ENCODE results near the gene ANO10.
A peak's percentile ranks its signal among the peaks of the same experiment; 100 is the strongest.
"Not testable (repeated sequence)": the region's sequence is repeated elsewhere in the genome, so short reads cannot be mapped to it uniquely, and the experiment has no call there.

The ANO10 gene, protein sequence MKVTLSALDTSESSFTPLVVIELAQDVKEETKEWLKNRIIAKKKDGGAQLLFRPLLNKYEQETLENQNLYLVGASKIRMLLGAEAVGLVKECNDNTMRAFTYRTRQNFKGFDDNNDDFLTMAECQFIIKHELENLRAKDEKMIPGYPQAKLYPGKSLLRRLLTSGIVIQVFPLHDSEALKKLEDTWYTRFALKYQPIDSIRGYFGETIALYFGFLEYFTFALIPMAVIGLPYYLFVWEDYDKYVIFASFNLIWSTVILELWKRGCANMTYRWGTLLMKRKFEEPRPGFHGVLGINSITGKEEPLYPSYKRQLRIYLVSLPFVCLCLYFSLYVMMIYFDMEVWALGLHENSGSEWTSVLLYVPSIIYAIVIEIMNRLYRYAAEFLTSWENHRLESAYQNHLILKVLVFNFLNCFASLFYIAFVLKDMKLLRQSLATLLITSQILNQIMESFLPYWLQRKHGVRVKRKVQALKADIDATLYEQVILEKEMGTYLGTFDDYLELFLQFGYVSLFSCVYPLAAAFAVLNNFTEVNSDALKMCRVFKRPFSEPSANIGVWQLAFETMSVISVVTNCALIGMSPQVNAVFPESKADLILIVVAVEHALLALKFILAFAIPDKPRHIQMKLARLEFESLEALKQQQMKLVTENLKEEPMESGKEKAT

GRCh38 chr3:43621656-43622432 lies at the start of gene ANO10:
TSS of gene ANO10 (minus strand) at chr3:43622011. CDS start at chr3:43605852, 16,159 bp downstream.
- DNase-seq, result peak; percentile 95

DNA sequence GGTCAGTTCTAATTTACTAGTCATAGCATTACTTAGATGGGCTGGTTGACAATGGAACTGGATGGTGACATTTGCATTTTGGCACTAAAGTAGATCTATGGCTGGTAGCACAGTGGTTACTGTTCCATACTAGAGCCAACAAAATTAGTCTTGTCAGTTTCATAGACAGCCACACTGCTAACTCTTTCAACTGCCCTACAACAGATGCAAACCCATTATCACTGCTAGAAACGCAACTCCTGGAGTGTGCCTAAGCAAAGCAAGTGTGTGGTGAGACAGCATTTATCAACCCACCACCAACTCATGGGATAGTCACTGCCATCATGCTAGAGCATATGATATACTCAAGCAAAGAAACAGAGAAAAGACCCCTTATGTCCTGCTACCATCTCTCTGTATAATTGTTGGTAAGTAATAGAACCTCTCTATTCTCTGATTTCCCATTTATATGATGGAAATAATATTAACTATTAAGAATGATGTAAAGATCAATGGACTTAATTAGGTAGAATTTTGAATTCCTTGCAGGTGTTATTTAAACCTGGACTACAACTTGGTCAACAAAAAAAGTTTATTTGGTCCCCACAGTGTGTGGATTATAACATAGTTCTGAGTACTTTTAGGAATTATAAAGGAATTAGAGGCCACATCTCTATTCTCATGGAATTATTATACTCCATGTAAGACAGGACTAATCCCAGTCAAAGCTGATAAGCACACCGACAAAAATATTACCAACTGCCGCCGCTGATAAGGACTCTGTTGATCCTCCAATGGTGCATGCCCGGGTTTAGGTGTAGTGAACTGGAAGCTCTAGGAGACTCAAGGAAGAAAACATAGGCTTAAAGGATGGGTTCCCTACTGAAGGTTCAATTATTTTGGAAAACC lies 49.1 kb upstream of the ANO10 start:
- DNase-seq, result no peak

- DNase-seq, result not testable (repeated sequence)
These were observed 43.2 kb upstream of the ANO10 start for GRCh38 chr3:43665011-43665410.

GRCh38 chr3:43661376-43661775 lies 39.6 kb upstream of the ANO10 start:
- not testable (repeated sequence) for DNase-seq

- DNase-seq, result no peak
These were observed 37.6 kb upstream of the ANO10 start for GRCh38 chr3:43659250-43659880.

DNA sequence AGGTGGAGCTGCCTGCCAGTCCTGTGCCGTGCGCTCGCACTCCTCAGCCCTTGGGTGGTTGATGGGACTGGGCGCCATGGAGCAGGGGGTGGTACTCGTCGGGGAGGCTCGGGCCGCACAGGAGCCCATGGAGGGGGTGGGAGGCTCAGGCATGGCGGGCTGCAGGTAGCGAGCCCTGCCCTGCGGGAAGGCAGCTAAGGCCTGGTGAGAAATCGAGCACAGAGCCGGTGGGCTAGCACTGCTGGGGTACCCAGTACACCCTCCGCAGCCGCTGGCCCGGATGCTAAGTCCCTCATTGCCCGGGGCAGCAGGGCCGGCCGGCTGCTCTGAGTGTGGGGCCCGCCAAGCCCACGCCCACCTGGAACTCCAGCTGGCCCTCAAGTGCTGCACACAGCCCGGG lies 34.6 kb upstream of the ANO10 start:
- DNase-seq, result not testable (repeated sequence)

GRCh38 chr3:43650345-43650744 lies 28.5 kb upstream of the ANO10 start:
- DNase-seq, result no peak

- DNase-seq, result no peak
These were observed 27.7 kb upstream of the ANO10 start for GRCh38 chr3:43649365-43649968.

GRCh38 chr3:43648957-43649356 lies 27.1 kb upstream of the ANO10 start:
- DNase-seq, result no peak

DNA sequence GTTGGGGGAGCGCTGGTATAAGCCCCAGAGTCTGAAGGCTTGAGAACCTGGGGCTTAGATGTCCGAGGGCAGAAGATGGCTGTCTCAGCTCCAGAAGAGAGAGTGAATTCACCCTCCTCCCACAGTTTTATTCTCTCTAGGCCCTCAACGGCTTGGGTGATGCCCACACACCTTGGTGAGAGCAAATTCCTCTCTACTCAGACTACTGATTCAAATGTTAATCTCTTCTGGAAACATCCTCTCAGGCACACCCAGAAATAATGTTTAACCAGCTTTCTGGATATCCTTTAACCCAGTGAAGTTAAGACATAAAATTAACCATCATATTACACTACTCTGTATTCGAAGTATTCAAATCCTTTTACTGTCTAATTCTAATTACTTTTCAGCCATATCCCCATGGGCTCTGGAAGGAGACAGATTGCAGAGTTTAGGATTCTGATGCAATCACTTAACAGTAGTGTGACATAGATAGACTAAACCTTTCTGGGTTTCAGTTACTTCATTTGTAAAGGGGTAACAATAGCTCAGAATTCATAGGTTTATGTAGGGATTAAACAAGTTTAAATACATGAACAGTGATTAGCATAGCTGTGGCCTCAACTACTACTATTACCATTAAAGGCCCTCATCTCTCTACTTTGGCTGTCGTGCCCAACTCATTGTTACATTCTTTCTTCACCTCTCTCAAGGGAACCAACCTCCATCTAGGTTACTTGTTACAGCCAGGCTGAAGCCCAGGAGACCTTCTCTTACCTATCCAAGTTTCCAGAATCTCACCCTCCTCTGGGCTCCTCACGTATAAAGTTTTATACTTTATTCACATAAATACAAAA lies 25.7 kb upstream of the ANO10 start:
- DNase-seq, result no peak

GRCh38 chr3:43644443-43644842 lies 22.6 kb upstream of the ANO10 start:
- DNase-seq, result no peak

- no peak for DNase-seq
These were observed 19.7 kb upstream of the ANO10 start for GRCh38 chr3:43641306-43642114.

GRCh38 chr3:43640681-43641080 lies 18.9 kb upstream of the ANO10 start:
- no peak for DNase-seq

DNA sequence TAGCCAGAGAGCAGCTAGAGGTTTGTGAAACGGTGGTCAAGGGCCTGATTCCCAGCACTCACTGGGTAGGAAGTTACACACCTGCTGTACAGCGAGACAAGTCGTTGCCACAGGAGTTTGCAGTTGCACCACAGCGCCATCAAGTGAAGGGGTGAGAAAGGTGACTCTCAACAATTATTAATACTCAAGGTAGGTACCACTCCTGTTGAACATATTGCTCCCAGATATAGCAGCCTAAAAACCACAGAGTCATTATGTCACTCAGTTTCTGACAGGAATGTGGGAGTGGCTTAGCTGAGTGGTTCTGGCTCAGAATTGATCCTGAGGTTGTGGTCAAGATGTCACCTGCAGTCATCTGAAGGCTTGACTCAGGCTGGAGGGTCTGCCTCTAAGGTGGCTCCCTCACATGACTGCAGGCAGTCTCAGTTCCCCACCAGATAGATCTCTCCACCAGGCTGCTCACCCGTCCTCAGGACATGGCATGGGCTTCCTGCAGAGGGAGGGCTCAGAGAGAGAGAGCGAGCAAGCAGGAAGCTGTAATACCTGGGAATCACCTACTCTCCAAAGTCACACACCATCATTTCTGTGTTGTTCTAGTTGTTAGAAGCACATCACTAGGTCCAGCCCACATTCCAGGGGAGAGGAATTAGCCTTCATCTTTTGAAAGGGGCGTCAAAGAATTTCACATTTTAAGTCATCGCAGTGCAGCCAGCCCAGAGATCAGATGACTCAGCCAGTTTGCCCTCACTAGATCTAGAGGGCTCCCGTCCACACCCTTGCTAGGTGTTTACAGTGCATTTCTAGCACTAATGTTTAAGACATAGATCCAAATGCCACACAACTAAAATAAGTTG lies 17.0 kb upstream of the ANO10 start:
- peak; percentile 41 for DNase-seq

DNA sequence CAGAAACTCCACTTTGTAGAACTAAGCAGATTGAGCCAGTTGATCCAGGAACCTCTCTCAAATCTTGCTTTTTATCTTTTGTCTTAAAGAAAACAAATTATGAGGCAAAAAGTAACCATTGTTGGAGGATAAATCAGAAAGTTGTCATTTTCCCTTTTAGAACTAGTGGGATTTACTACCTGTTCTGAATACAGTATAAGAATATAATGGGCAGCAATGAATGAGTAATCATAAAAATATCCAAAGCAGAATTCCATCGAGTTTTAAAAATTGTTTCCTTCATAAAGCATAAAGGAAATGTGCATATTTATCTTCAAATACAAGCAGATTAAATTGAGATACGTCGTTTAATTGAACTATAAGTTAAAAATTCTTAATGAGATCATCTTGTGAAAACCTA lies 15.9 kb upstream of the ANO10 start:
- no peak for DNase-seq

GRCh38 chr3:43632986-43633385 lies 11.2 kb upstream of the ANO10 start:
- no peak for DNase-seq

- DNase-seq, result no peak
These were observed 10.5 kb upstream of the ANO10 start for GRCh38 chr3:43632269-43632733.

DNA sequence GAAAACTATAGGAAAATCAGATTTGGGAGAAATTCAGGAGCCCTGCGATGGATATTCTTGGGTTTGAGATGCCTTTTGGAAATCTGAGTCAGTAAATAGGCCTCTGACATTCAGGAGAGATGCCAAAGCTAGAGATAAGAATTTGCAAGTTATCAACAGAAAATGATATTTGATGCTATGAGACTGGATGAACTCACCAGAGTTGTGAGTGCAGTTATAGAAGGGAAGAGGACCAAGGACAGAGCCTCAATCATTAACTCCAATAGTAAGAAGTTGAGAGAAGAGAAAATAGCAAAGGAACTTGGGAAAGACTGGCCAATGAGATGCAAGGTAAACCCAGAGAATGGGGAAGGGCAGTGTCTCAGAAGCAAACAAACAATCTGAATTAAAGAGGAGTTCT lies 7.9 kb upstream of the ANO10 start:
- DNase-seq, result no peak

GRCh38 chr3:43629257-43629656 lies 7.4 kb upstream of the ANO10 start:
- no peak for DNase-seq
